Heart left ventricle (tissue), 16 donors: ENCODE measurements around the gene GALNT18. TPM values are rescaled to one million over a fixed set of nuclear protein-coding genes. Genes with fewer than 3 reads are reported as not detected.

Source experiments
- ATAC-seq, 4 donors: fragments of 200-7000 bp; cut with Tn5 transposase; one replicate each; pipeline ENCODE4 v1.9.1; 2020 to 2022; ENCODE audit warnings: moderate library complexity in 4 of 4, mild to moderate bottlenecking in 3 of 4, moderate number of reproducible peaks in 1 of 4
- DNase-seq, 5 donors: peaks; one replicate each; pipeline ENCODE4 v3.0.0-alpha.2; 2020
- H3K27ac ChIP-seq, 12 donors: fragments of 200-600 bp; sonication (generic) in 4 of 12; one replicate each; pipeline versions ENCODE4 v1.5.0 to v1.8.0; 2016 to 2022; ENCODE audit warnings: mild to moderate bottlenecking in 2 of 12
- H3K27me3 ChIP-seq, 9 donors: fragments of 200-600 bp; sonication (generic) in 2 of 9; one replicate each; pipeline versions ENCODE4 v1.5.1 to v1.8.0; 2016 to 2022; ENCODE audit warnings: mild to moderate bottlenecking in 3 of 9
- H3K36me3 ChIP-seq, 9 donors: fragments of 200-600 bp; sonication (generic) in 2 of 9; one replicate each; pipeline versions ENCODE4 v1.5.0 to v1.8.0; 2018 to 2022; ENCODE audit warnings: mild to moderate bottlenecking in 2 of 9
- H3K4me1 ChIP-seq, 12 donors: fragments of 200-600 bp; sonication (generic) in 4 of 12; one replicate each; pipeline versions ENCODE4 v1.5.0 to v1.8.0; 2016 to 2022; ENCODE audit warnings: mild to moderate bottlenecking in 3 of 12
- H3K4me3 ChIP-seq, 12 donors: fragments of 200-600 bp; sonication (generic) in 4 of 12; one replicate each; pipeline versions ENCODE4 v1.5.0 to v1.8.0; 2017 to 2022; ENCODE audit warnings: mild to moderate bottlenecking in 9 of 12, moderate library complexity in 4 of 12
- H3K9me3 ChIP-seq, 12 donors: fragments of 200-600 bp; sonication (generic) in 4 of 12; one replicate each; pipeline versions ENCODE4 v1.5.0 to v1.8.0; 2016 to 2022; ENCODE audit warnings: mild to moderate bottlenecking in 1 of 12
- POLR2A ChIP-seq, 2 donors: fragments of 450-650 bp; IDR thresholded peaks; one replicate each; pipeline ENCODE4 v1.6.1; 2017; ENCODE audit warnings: antibody characterized with exemption in 2 of 2, mild to moderate bottlenecking in 2 of 2, moderate library complexity in 2 of 2
- WGBS, 4 donors: extraction: QIAGEN DNeasy Blood & Tissue Kit in 2 of 4; methylation state at CpG; one replicate each; pipeline versions ENCODE4 v1.1.5 to v1.1.7; 2013 to 2018; 5-methylcytosine and 5-hydroxymethylcytosine counted together
- intact Hi-C, 10 donors: fragments of 100-400 bp; cut with DNase I; formaldehyde crosslinking; loops; one replicate each; pipeline versions ENCODE4 v1.11.1 to v1.14.2; 2022
- polyA plus RNA-seq, 2 donors: library from polyadenylated mRNA; stranded (reverse); fragments of 200-250 nt; gene quantifications; one replicate each; pipeline ENCODE4 v1.2.3, GENCODE V29; 2013
- total RNA-seq, 9 donors: library from RNA; depleted of rRNA in 2 of 9; stranded (reverse); fragments of >200 nt in 2 of 9; fragmentation: NEBNext Ultra II Directional in 3 of 9; extraction: Animal tissue kit (Norgen Biotek cat#: 25700) in 3 of 9; gene quantifications; one replicate each; pipeline versions ENCODE4 v1.1.0 to v1.2.4, GENCODE V29; 2016 to 2023
- TF ChIP-seq, protein P1 (sequence below), 12 donors: fragments of 200-600 bp; sonication (generic) in 4 of 12; IDR thresholded peaks; one replicate each; pipeline versions ENCODE4 v1.5.0 to v1.8.0; 2018 to 2022; ENCODE audit warnings: antibody characterized with exemption in 12 of 12, mild to moderate bottlenecking in 5 of 12
- donor health status: ischemic (EF 13 %, LVEDD 7.1; RV severe dilation, severe dysfunction).
- donor health status: healthy with polysubstance abuse.
- donor health status: DM: no; HTN: yes; CAD: no.
- donor health status: DM: no; HTN: no; CAD: no.
- donor health status: ischemic (EF 25% LVEDD 6.9; RV normal size, moderate dysfunction).
- donor health status: ischemic (EF 25% LVEDD 5.7; RV mildly dilated, moderate dysfunction).
- donor health status: healthy.
- donor health status: DM: yes; HTN: yes; CAD: no.
- donor health status: ischemic (EF 35%, LVEDD 5.7; RV mildly dilated, moderate dysfunction).
- donor health status: nonischemic (EF 11% LVEDD 7.7; RV severe dilation, severe dysfunction).
- donor health status: DM: yes; HTN: yes; CAD: no.
- donor health status: PGD.
- donor health status: ischemic (EF 29% LVEDD 5.4; RV normal size, mild dysfunction).
- donor health status: nonischemic (EF 23%, LVEDD 6.1; RV moderate dilation, normal function).

The GALNT18 gene
- total and polyA plus RNA-seq, 11 donors, result 9.0 to 31.8 (median 17.3) TPM

DNA sequence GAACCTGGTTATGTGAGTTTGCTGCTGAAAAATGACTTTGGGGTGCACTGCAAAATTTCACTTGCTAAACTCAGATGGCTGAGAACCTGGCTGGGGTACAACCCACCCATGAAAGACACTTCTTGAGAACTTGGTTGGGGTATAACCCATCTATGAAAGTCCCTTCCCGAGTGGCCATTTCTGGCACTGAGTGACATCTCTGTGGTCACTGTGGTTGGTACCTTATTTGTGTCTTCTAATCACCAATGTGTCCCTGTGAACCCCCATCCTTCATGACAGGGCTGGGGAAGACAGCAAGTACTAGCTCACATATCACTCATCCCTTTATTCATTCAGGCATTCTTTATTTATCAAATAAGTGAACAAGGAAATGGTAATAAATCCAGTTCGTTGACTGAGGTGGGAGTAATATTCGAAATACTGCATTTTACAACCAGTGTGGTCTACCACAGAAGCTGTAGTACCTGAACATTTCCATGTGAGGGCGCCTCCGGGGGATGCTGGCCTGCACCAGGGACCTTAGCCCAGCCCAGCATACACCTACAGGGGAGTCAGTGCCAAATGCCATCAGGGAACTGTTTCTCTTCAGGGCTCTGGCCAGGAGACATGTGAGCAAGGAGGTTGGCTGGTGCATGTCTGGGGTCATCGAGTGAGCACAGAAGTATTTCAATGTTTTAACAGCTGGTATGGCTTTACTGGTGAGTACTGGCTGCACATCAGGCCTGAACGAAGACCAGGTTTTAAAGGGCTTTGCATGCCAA is 390.8 kb downstream of the GALNT18 start:
- Histone ChIP-seq H3K4me3 (no peak overlapping the region), H3K36me3 (no peaks in the 10 kb centered on the region), H3K4me1 (peaks cover 0 to 16% (median 4%) of the 10 kb centered on the region in 12 donors), H3K27ac (peak overlapping the region in 1 of 12 donors; percentile 41), H3K9me3 (no peaks in the 10 kb centered on the region), H3K27me3 (no peaks in the 10 kb centered on the region)
- WGBS, 4 donors, result 53 to 62% (median 55%) methylated on average over 7 of the region's 7 CpGs
- intact Hi-C loops, result no loop called here
- peak in 3 of 4 donors; percentile 31 to 50 (median 39) for ATAC-seq
- DNase-seq, result no peak
- TF ChIP-seq, protein P1, sequence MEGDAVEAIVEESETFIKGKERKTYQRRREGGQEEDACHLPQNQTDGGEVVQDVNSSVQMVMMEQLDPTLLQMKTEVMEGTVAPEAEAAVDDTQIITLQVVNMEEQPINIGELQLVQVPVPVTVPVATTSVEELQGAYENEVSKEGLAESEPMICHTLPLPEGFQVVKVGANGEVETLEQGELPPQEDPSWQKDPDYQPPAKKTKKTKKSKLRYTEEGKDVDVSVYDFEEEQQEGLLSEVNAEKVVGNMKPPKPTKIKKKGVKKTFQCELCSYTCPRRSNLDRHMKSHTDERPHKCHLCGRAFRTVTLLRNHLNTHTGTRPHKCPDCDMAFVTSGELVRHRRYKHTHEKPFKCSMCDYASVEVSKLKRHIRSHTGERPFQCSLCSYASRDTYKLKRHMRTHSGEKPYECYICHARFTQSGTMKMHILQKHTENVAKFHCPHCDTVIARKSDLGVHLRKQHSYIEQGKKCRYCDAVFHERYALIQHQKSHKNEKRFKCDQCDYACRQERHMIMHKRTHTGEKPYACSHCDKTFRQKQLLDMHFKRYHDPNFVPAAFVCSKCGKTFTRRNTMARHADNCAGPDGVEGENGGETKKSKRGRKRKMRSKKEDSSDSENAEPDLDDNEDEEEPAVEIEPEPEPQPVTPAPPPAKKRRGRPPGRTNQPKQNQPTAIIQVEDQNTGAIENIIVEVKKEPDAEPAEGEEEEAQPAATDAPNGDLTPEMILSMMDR (IDR thresholded peaks at IDR 0.05), result peak in 10 of 12 donors; percentile 2 to 50 (median 26)
- TF ChIP-seq POLR2A (IDR thresholded peaks at IDR 0.05), result no peak

DNA sequence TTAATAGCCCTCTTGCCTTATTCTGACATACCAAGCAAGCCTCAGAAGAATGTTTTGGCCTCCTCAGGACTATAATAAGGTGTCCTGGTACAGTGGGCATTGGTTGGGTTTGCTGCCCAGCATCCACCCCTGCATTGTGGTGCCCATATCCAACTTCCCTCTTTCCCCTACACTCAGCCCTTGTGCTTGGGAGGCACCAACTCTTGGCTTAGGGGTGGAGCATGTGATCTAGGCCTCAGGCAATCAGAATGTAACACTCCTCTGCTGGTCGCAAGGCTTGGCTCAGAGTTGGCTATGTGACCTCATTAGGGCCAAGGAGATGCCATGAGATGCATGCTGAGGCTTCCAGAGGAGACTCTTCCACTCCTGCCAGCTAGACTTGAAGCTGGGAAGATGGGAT is 391.7 kb downstream of the GALNT18 start:
- ATAC-seq, result no peak
- no peak overlapping the region for H3K4me3 ChIP-seq
- no peaks in the 10 kb centered on the region for H3K27me3 ChIP-seq
- peaks cover 0 to 16% (median 4%) of the 10 kb centered on the region in 12 donors for H3K4me1 ChIP-seq
- no peak for DNase-seq
- no peaks in the 10 kb centered on the region for H3K36me3 ChIP-seq
- no peaks in the 10 kb centered on the region for H3K9me3 ChIP-seq
- WGBS, 4 donors, result 80 to 91% (median 88%) methylated on average over 1 of the region's 1 CpG
- intact Hi-C loops, result no loop called here
- no peak overlapping the region for H3K27ac ChIP-seq
- TF ChIP-seq, protein P1 (IDR thresholded peaks at IDR 0.05), result no peak

DNA sequence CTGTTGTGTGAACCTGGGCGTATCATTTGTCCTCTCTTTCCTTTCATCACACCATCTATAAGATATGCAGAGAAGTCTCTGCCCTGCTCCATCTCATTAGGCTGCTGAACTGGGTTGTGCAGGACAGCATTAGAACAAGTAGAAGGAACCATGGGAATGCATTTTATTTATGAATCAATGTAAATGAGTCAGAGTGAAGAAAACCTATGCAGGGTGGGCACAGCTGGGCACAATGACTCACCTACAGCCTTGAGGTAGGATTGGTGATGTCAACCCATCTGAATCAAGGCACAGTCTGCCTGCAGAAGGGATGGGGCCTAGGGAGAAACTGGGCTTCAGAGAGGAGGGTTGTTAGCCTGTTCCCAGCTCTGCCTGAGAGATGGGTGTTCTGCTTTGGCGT is 392.2 kb downstream of the GALNT18 start:
- TF ChIP-seq, protein P1 (IDR thresholded peaks at IDR 0.05), result no peak
- no peak for TF ChIP-seq POLR2A (IDR thresholded peaks at IDR 0.05)
- WGBS, 4 donors, result 95 to 100% (median 96%) methylated on average over 2 of the region's 2 CpGs
- Histone ChIP-seq H3K9me3 (no peaks in the 10 kb centered on the region), H3K27me3 (no peaks in the 10 kb centered on the region), H3K4me3 (no peak overlapping the region), H3K4me1 (peaks cover 0 to 16% (median 4%) of the 10 kb centered on the region in 12 donors), H3K27ac (no peak overlapping the region), H3K36me3 (no peaks in the 10 kb centered on the region)
- DNase-seq (no peak), ATAC-seq (no peak)
- intact Hi-C loops, result no loop called here

DNA sequence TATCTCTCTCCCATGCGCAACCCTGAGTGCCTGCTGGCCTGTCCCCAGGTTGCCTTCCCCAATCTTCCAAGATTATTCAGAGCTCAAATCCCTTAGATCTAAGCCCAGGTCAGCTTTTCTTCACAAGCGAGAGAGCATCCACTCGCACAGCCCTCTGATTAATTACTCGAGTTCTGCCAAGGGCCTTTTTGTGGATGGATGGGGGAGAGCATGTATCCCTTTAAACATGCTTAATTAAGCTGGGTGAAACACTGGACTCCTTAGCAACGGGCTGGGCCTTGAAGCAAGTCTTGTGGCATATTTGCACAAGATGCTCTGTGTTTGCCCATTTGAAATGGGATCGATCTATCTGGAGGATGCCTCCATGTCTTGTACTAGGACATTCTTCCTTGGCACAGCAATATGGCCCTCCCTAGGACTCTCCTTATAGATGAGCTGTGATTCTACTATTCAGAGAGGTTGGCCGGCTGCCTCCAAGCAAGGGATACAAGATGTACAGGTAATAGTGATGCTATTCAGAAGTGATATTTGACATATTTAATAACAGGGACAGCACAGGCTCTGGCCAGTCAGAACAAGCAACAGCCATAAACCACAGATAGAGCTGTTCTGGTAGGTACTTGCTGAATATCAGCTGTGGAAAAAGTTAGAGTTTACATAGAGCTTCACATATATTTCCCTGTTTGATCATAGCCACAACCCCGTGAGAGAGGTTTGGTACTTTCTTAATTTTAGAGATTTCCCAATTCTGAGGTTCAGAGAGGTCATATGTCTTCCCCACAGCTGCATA is 394.3 kb downstream of the GALNT18 start:
- no peaks in the 10 kb centered on the region for H3K27me3 ChIP-seq
- 92 to 98% (median 96%) methylated on average over 8 of the region's 8 CpGs for WGBS, 4 donors
- no peak overlapping the region for H3K27ac ChIP-seq
- intact Hi-C loops, result no loop called here
- H3K4me1 ChIP-seq, result peaks cover 0 to 15% (median 4%) of the 10 kb centered on the region in 12 donors
- no peak overlapping the region for H3K4me3 ChIP-seq
- TF ChIP-seq, protein P1 (IDR thresholded peaks at IDR 0.05), result no peak
- no peak for TF ChIP-seq POLR2A (IDR thresholded peaks at IDR 0.05)
- H3K9me3 ChIP-seq, result no peaks in the 10 kb centered on the region
- no peaks in the 10 kb centered on the region for H3K36me3 ChIP-seq
- DNase-seq (no peak), ATAC-seq (no peak)
